HG03159 (cell line): ENCODE data around the gene ADAMTSL1.

Experiments used
- ATAC-seq: cut with Tn5 transposase; IDR thresholded peaks from one replicate; pipeline ENCODE4 v1.9.1; 2021; ENCODE audit warnings: mild to moderate bottlenecking, moderate library complexity; ENCODE audit not compliant: unreplicated experiment

ADAMTSL1 gene

DNA sequence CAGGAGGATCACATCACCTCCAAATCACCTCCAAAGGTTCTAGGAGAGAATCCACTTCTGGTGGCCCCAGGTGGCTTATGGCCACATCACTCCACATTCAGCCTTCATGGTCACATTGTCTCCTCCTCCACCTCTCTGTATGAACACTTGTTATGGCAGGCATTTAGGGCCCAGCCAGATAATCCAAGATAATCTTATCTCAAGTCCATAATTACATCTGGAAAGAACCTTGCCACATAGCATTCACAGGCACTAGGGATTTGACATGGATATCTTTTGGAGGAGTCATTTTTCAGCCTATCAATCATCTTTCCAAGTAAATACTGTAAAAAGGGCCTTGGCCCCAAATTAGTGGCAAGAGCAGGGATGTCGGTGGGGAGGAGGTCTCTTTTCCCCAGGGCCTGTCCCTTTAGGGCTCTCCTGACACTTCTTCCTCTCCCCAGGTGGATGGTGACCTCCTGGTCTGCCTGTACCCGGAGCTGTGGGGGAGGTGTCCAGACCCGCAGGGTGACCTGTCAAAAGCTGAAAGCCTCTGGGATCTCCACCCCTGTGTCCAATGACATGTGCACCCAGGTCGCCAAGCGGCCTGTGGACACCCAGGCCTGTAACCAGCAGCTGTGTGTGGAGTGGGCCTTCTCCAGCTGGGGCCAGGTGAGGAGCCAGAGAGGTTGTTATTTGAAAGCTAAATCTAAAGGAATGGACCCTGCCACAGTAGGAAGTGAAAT is 418.2 kb downstream of the ADAMTSL1 start:
- ATAC-seq, result no peak

DNA sequence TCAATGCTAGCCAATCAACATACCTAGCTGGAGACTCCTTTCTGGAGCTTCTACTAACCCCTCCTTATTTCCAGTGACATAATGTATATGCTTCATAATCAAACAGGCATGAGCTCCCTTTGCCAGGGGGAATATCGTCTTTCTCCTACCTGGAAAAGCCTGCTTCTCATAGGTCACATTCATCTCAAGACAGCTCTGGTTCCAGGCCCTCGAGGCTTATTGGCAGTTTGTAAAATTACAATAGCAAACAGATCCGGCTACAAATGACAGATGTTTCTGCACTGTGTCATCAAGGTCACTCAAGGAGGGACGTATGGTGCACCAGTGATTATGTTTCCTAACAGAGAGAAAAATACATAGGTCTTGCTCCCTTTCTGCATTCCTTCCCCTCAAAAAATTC is 419.1 kb downstream of the ADAMTSL1 start:
- ATAC-seq, result no peak

DNA sequence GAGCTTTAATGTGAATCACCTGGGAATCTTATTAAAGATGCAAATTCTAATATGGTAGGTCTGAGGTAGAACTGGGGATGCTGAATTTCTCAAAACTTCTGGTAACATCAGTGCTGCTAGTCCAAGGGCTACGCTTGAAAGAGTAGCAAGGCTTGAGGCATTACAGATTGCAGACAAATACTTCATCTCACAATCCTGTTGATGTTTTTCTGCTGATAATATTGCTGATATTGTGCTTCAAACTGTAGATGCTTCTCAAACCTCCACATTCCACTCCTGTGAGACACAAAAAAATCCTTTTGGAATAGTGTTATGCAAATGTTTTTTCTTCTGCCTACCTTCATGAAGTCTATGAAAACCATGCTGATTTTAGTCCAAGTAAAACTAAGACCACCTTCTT is 419.5 kb downstream of the ADAMTSL1 start:
- ATAC-seq, result no peak

DNA sequence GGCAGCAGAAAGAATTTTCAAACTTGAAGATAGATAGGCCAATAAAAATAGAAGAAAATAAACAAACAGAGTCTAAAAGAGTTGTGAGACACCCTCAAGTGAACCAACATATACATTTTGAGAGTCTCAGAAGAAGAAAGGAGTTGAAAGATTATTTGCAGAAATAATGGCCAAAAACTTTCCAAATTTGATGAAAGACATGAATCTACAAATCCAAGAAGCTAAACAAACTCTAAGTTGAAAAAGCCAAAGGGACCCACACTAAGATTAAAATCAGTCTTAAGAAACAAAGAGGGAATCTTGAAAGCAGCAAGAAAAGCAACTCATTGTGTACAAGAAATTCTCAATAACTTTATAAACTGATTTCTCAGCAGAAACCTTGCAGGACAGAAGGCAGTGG is 422.1 kb downstream of the ADAMTSL1 start:
- no peak for ATAC-seq

DNA sequence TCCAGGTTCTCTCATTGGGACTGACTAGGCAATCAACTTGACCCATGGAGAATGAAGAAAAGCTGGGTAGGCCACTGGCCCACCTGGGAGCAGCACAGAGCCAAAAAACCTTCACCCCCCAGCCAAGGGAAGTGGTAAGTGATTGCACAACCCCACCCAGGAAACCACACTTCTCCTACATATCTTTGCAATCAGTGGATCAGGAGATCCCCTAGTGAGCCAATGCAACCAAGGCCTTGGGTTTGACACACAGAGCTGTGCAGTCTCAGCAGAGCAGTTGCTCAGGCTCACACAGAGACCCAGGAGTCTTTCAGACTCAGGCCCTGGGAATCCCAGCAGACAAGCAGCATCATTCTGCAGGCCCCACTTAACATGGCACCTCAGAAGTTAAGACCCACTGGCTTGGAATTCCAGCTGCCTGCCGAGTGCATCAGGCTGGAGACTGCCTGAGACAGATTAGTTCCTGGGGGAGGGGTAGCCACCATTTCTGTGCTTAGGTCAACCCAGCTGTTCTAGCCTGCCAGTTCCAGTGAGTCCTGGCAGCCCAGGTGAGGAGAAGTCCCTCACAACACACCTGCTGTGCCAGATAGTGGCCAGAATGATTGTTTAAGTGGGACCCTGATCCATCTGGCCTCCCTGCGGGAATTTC is 422.7 kb downstream of the ADAMTSL1 start:
- ATAC-seq, result no peak

DNA sequence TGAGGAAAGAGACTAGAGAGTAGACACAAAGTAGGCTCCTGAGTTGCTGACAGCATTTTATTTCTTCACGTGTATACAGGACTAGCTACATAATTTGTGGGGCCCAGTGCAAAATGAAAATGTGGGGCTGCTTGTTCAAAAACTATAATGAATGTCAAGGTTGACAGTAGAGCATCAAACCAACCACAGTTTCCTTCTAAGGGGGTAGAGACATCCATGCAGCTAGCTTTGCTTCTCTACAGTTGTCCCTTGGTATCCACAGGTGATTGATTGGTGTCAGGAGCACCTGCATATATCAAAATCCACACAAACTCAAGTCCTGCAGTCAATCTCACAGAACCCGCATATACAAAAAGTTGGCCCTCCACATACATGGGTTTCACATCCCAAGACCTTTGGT is 429.5 kb downstream of the ADAMTSL1 start:
- ATAC-seq, result no peak

DNA sequence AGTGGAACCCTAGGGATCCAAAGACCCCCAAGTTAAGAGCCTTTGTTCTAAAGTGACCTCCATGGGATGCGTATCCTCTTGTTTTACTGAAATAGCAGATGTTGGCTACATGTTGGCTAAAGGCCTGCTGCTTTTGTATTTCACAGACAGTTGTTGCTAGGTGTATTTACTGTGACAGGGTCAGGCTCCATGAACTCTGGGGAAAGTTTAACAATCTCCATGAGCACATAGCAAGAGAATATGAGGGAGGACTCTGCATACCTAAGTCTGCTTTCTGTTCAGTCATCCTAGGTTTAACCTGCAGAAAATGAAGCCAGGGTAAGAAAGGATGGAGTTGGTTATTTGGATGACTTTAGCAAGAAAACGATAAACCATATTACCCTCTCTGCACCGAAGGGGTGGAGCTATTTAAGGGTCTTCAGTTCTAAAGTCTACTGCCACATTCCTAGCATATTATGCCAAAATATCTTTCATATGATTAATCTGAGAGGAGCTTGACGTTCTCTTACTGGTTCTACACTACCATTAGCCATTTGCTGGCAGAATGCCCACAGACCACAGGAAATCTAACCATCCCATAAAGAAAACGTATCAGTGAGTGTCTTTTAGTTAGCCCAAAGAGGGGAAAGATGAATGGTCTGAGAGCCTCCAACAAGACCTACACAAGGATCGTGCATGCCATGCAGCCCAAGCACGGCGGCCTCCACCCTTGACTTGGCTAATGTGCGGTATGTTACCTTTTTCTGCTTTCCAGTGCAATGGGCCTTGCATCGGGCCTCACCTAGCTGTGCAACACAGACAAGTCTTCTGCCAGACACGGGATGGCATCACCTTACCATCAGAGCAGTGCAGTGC is 431.3 kb downstream of the ADAMTSL1 start:
- ATAC-seq, result no peak

DNA sequence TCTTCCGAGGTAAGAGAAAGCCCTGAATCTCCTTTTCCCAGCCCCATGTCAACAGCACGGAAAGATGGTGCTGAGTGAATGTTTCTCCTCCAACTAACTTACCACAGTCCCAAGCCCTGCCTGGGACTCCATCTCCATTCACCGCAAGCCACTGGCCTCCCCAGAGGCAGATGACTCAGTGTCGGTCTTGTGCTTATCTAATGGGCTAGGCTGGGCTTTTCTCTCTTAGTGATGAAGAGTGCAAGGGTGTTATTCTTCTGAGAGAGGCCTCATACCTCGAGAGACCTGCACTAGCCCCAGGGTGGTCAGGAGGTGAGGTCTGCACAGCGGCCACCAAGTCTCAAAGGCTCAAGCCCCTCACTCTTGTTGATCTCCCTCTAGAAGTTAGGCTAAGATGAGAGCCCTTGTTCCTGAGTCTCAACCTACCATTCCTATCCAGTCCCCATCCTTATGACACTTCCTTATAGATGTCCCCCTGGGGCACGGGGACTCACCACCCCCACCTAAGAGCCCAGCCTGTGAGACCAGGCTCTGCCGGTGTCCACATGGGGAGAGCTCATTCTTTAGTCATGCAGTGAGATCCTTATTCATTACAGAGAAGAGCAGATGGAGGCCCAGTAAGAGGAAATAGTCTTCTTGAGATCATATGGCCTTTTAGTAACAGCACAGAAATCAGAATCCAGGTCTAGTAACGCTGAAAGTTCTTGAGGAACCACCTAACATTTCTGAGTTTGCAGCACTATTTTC is 432.1 kb downstream of the ADAMTSL1 start:
- no peak for ATAC-seq

DNA sequence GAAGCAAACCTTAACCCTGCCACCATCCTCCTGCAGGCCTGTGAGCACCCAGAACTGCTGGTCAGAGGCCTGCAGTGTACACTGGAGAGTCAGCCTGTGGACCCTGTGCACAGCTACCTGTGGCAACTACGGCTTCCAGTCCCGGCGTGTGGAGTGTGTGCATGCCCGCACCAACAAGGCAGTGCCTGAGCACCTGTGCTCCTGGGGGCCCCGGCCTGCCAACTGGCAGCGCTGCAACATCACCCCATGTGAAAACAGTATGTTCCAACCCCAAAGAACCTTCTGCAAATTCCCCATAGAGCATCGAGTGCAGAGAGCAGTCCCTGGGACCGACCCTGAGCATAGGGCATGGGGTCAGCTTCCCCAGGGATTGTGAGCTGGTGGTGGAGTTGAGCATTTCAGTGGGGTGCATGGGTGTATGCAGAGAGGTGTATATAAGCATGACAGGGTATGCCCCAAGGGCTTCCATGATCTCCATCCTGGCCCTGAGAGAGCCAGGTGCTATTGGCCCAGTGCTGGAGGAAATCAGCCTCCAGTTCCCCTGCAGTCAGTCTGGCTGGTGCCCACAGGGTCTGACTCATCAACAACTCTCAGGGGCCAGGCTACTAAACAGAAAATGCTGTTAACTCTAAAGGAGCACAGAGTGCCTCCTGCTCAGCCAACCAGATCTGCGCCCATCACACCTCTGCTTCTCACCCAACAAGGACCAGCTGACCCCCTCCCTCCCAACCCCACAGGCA is 432.9 kb downstream of the ADAMTSL1 start:
- ATAC-seq, result no peak

DNA sequence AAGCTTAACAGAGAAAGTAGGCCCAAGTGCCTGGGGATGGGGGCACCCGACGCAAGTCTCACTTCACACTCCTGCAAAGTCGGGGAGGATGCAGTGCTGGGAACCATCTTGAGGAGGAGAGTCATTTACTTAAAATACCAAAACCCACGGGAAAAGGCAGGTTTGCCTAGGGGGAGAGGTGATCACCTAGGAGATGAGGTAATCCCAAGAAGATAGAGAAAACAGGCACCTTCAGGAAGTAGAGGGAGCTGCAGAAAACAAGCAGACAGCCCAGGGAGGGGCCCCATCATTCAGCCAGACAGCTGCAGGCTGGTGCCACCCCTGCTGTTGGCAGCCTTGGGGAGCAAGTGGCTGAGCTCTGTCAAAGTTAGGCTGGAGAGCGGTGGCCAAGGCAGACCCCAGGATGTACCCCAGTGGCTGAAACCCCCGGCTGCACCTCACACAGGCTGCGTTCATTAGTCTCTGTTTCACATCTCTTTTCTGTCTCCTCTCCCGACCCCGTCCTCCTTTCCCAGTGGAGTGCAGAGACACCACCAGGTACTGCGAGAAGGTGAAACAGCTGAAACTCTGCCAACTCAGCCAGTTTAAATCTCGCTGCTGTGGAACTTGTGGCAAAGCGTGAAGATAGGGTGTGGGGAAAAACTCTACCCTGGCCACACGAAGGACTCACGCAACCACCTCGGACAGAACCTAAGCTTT is 434.1 kb downstream of the ADAMTSL1 start:
- no peak for ATAC-seq

DNA sequence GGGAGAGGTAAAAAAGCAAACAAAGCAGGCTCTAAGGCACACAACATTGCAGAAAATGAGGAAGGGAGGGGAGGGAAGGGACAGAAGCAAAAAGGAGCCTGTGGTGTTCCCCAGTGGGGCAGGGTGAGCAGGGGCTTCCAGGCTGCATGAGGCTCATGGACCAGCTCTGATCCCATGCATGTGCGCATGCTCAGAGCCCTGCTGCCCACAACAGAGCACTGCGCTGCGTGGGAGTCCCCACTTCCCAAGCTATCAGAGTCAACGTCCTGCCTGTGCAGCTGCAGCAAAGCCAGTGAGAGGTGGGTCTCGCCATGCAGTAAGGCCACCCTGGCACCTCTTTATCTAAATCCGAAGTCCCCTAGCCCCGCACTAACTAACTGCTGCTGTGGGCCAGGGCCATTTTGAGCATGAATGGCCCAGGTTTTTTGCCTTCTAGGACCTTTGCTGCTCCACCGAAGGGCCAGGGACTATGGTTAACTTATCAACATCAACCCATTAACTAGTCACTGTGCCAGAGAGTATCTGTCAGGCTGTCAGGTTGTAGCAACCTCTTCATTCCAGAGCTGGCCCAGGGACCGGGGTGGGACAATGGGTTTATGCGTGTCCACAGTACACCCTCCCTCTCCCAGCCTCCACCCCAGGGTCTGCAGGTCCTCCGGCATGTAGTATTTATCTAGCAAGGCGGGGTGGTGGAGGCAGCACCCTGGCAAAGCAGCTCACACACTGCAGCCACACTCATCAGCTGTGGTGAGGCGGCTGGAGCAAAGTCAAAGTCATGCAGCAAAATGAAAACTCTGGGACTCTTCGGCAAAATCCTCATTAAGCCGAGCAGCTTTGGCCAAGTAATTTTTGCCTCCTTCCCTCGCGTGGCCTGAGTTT is 435.4 kb downstream of the ADAMTSL1 start:
- ATAC-seq, result no peak

DNA sequence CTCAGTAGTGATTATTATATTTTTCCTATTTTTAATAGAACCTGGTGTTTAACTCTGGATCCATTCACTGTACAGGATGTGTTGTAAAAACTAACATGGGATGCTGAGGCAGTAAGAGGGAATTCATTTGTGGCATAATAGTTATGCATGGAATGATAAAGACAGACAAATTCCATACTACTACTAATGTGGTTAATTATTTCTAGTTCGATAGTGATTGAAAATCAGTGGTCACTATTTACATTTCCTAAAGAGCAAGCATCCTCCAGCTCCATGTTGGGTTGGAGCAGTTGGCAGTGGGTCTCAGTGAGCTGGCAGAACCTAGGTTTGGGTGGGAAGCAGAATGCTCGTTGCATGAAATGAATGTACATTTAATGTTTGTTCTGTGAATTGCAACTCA is 436.5 kb downstream of the ADAMTSL1 start:
- no peak for ATAC-seq

DNA sequence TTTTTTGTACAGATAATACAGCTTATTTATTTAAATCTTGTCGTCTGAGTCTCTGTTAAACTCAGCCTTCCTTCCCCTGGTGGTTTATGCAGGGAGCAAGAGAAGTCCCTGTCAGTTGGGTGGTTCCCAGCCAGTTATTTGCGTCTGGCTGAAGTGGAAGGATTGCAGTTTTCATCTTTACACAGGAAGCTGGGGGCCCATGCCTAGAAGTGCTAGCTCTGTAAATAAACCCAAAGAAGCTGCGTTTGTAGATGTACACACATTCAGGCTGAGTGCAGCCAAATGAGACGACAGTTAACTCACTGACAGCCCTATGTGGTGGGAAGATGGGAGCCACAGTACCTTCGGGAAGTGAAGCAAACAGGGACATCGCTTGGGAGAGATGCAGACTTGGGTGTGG is 437.0 kb downstream of the ADAMTSL1 start:
- ATAC-seq, result no peak

DNA sequence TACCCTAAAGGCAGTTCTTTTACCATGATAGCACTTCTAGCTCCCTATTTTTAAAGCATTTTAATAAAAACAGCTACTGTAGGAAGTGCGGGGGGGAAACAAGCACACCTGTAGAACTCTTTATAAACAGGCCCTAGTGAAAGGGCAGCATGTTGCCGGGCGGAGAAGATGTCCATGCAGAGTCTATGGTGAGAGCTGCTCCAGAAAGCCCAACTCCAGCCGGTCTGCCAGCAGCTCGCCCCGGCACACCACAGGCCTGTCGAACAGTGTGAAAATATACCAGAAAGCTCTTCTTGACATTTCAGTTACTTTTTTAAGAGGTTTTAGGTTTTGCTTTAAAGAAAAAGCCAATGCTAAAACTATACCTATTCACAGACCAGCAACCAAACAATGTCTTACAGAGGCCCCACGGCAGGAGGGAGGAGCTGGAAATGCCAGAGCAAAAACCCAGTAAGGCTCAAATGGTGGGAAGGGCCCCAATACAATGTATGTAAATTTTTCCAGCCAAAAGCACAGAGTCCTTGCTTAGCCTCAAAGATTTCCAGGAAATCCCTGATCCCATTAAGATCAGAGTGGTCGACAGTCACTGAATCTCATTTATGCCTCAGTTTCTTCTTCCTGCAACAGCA is 437.9 kb downstream of the ADAMTSL1 start:
- ATAC-seq, result no peak

DNA sequence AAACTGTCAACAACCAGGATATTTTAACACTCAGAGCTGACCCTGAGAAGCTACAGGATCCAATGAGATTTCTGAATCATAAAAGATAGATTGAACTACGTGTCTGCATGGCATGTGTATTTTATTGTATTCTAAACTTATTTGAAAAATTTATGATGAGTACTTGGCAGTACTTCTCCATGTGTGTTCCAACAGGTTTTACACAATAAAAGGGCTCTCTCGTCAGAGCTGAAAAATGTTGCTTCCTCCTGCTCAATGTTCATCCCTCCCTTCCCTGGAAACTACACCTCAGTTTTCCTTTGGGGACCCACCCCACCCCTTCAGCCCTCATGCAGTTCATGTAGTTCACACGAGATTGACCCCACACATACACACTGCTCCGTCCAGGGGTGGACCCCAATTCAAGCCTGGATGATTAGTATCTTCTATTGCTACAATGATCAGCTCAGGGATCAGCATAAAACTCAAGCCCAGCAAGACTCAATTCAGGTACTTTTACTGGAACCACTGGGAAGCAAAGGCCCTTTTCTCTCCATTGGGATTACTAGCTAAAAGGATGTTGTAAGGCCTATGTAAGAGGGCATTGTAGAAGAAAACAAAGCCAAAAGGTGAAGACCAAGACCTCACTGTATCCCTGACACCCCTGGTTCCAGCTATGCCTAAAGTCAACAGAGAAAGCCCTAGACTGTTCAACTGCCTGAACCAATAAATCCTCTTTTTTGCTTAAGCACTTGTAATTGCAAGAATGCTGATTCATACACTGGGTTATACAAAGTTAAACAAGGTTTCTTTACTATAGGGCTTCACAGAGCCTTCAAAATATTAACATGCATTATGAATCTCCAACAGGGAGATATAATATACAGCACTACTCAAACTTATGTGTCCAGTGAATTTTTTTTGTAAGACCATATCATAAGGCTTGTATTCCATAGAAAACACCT is 446.5 kb downstream of the ADAMTSL1 start:
- no peak for ATAC-seq

DNA sequence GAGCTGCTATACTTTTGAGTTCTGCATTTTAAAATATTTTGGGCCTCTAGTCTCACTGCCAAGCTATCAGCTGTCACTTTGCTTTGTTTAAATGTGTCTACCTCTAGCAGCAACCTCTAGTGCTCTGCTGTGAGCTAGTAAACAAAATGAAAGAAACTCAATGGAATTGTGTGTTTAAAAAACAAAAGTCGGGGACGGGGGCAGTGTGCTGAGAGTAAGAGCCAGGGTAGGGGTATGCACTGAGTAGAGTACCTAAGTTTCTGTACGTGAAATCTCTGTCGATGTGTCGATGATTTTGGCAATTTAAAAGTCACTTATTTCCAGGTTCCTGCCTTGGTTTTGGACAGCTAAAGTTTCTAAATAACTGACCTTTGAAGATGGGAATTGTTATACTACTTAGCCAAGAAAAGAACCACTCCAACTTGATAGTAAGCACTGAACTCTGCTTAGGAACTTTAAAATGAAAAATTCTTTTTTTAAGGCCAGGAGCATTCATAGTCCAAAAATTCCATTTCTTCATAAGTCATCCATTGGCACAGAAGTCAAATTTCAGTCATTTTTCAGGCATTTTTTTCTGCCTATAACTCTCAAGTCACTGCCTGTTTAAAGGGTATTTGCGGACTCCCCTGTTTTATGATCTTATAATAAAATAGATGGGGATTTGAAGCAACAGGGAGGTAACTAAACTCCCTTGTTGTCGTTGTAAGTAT is 447.6 kb downstream of the ADAMTSL1 start:
- no peak for ATAC-seq
